SK-N-SH (cell line): ENCODE measurements around the gene CCDC78. TPM values are rescaled to one million over a fixed set of nuclear protein-coding genes. Genes with fewer than 3 reads are reported as not detected.

ENCODE experiments used
- CTCF ChIA-PET: fragments of 300-600, 350-600 bp; formaldehyde crosslinking; extraction: SDS; loops from one replicate; lab custom pipeline; 2021; lab: Yijun Ruan, JAX
- POLR2A ChIA-PET: fragments of 350-600 bp; sonication (Branson Sonifier 250); formaldehyde crosslinking; extraction: SDS; loops from one replicate; lab custom pipeline; 2020; ENCODE audit warnings: antibody characterized with exemption, inconsistent platforms; lab: Yijun Ruan, JAX
- DNase-seq: peaks from one replicate; pipeline ENCODE4 v3.0.0; 2012
- H2AFZ ChIP-seq: fragments of 200-600 bp; sonication (generic); 2 replicates; pipeline ENCODE4 v1.8.1; 2016; ENCODE audit warnings: antibody characterized with exemption, mild to moderate bottlenecking, low read depth
- H3F3A ChIP-seq: fragments of 200-600 bp; sonication (generic); replicated peaks from 2 replicates; pipeline ENCODE3; 2016; ENCODE audit warnings: antibody characterized with exemption, mild to moderate bottlenecking; ENCODE audit not compliant: insufficient read depth
- H3K27ac ChIP-seq, 2 experiments: fragments of 200-500 bp in 1 of 2; fragments of 200-600 bp in 1 of 2; sonication (Bioruptor generic) in 1 of 2; sonication (generic), shearing (Covaris generic) in 1 of 2; 2 replicates each; pipeline versions ENCODE4 v1.5.1 to v1.6.1; 2014 to 2016; ENCODE audit warnings: low read depth in 2 of 2, inconsistent platforms in 1 of 2, low read length in 1 of 2, mild to moderate bottlenecking in 1 of 2, mixed read lengths in 1 of 2
- H3K27me3 ChIP-seq: fragments of 200-600 bp; sonication (generic), shearing (Covaris generic); 2 replicates; pipeline ENCODE4 v1.6.1; 2016; ENCODE audit warnings: mixed run types; ENCODE audit not compliant: insufficient read depth
- H3K36me3 ChIP-seq, 2 experiments: fragments of 200-500 bp in 1 of 2; fragments of 200-600 bp in 1 of 2; sonication (Bioruptor generic) in 1 of 2; sonication (generic) in 1 of 2; replicated peaks in 1 of 2; 2 replicates each; pipeline versions ENCODE3 to v1.5.1; 2014 to 2016; ENCODE audit warnings: low read length in 1 of 2, mild to moderate bottlenecking in 1 of 2; ENCODE audit not compliant: insufficient read depth in 2 of 2, control insufficient read depth in 1 of 2
- H3K4me1 ChIP-seq, 2 experiments: fragments of 200-500 bp in 1 of 2; fragments of 200-600 bp in 1 of 2; sonication (Bioruptor generic) in 1 of 2; sonication (generic), shearing (Covaris generic) in 1 of 2; 2 replicates each; pipeline versions ENCODE4 v1.5.1 to v1.6.1; 2014 to 2016; ENCODE audit warnings: low read depth in 1 of 2, low read length in 1 of 2, mixed run types in 1 of 2; ENCODE audit not compliant: insufficient read depth in 2 of 2, control insufficient read depth in 1 of 2
- H3K4me2 ChIP-seq: fragments of 200-600 bp; sonication (generic), shearing (Covaris generic); 2 replicates; pipeline ENCODE4 v1.6.1; 2017; ENCODE audit warnings: mixed run types
- H3K4me3 ChIP-seq, 2 experiments: fragments of 200-500 bp in 1 of 2; fragments of 200-600 bp in 1 of 2; sonication (Bioruptor generic) in 1 of 2; sonication (generic), shearing (Covaris generic) in 1 of 2; 2 replicates each; pipeline versions ENCODE4 v1.5.1 to v1.8.1; 2014 to 2016; ENCODE audit warnings: low read depth in 2 of 2, inconsistent platforms in 1 of 2, low read length in 1 of 2, mild to moderate bottlenecking in 1 of 2, mixed read lengths in 1 of 2, moderate library complexity in 1 of 2
- H3K79me2 ChIP-seq: fragments of 200-600 bp; sonication (generic); 2 replicates; pipeline ENCODE4 v1.8.1; 2017; ENCODE audit warnings: mild to moderate bottlenecking; ENCODE audit not compliant: insufficient read depth
- H3K9ac ChIP-seq: fragments of 200-600 bp; sonication (generic); 2 replicates; pipeline ENCODE4 v1.6.1; 2017; ENCODE audit warnings: mixed run types
- H3K9me2 ChIP-seq: fragments of 200-600 bp; sonication (generic); 2 replicates; pipeline ENCODE4 v1.6.1; 2017; ENCODE audit warnings: mixed run types
- H3K9me3 ChIP-seq: fragments of 200-600 bp; sonication (generic); 2 replicates; pipeline ENCODE4 v1.6.1; 2017; ENCODE audit warnings: mixed run types, mild to moderate bottlenecking, moderate library complexity
- H4K20me1 ChIP-seq: fragments of 200-600 bp; sonication (generic); 2 replicates; pipeline ENCODE4 v1.6.1; 2017; ENCODE audit warnings: mild to moderate bottlenecking, mixed run types; ENCODE audit not compliant: insufficient read depth
- CHD2 ChIP-seq: fragments of 150-350 bp; IDR thresholded peaks from 2 replicates; pipeline ENCODE4 v1.6.1; 2018; ENCODE audit warnings: low read length; ENCODE audit not compliant: partially characterized antibody
- EP300 ChIP-seq, 2 experiments: IDR thresholded peaks; 2 replicates each; pipeline versions ENCODE4 v1.4.0 to v1.6.1; 2012; ENCODE audit warnings: borderline replicate concordance in 1 of 2, low read depth in 1 of 2, low read length in 1 of 2
- FOSL2 ChIP-seq: IDR thresholded peaks from 2 replicates; pipeline ENCODE4 v1.4.0; 2012; ENCODE audit warnings: low read depth, mild to moderate bottlenecking, moderate library complexity, borderline replicate concordance
- FOXJ3 ChIP-seq: sonication (generic); formaldehyde crosslinking; IDR thresholded peaks from 2 replicates; pipeline ENCODE4 v1.5.1; 2020; ENCODE audit warnings: mild to moderate bottlenecking, missing genetic modification reagents
- FOXM1 ChIP-seq: IDR thresholded peaks from 2 replicates; pipeline ENCODE4 v1.4.0; 2012; ENCODE audit warnings: low read depth, mild to moderate bottlenecking
- GABPA ChIP-seq: IDR thresholded peaks from 2 replicates; pipeline ENCODE4 v1.4.0; 2012; ENCODE audit warnings: low read depth, mild to moderate bottlenecking
- GATA2 ChIP-seq: sonication (generic); formaldehyde crosslinking; IDR thresholded peaks from 2 replicates; pipeline ENCODE4 v1.5.0; 2020; ENCODE audit warnings: mild to moderate bottlenecking, missing genetic modification reagents
- IRF3 ChIP-seq: fragments of 150-350 bp; IDR thresholded peaks from 2 replicates; pipeline ENCODE4 v1.6.1; 2016; ENCODE audit warnings: mild to moderate bottlenecking, low read depth, low read length
- JUND ChIP-seq: IDR thresholded peaks from 2 replicates; pipeline ENCODE4 v1.4.0; 2012
- MAX ChIP-seq: IDR thresholded peaks from 2 replicates; pipeline ENCODE4 v1.4.0; 2012; ENCODE audit warnings: low read depth
- RAD21 ChIP-seq: IDR thresholded peaks from 2 replicates; pipeline ENCODE4 v1.6.1; 2012; ENCODE audit warnings: mild to moderate bottlenecking, low read length
- REST ChIP-seq: IDR thresholded peaks from 2 replicates; pipeline ENCODE4 v1.6.1; 2012; ENCODE audit warnings: mild to moderate bottlenecking, low read depth, low read length, moderate library complexity
- RFX5 ChIP-seq: IDR thresholded peaks from 2 replicates; pipeline ENCODE4 v1.6.1; 2012; ENCODE audit warnings: mild to moderate bottlenecking, improper control_type of control experiment, low read length
- SMC3 ChIP-seq: IDR thresholded peaks from 2 replicates; pipeline ENCODE4 v1.6.1; 2012; ENCODE audit warnings: low read depth, low read length, improper control_type of control experiment
- TAF1 ChIP-seq: IDR thresholded peaks from 2 replicates; pipeline ENCODE4 v1.6.1; 2012; ENCODE audit warnings: low read depth, mild to moderate bottlenecking, low read length, moderate library complexity, borderline replicate concordance
- TCF12 ChIP-seq: IDR thresholded peaks from 2 replicates; pipeline ENCODE4 v1.4.0; 2012
- TEAD4 ChIP-seq: IDR thresholded peaks from 2 replicates; pipeline ENCODE4 v1.4.0; 2012; ENCODE audit warnings: mild to moderate bottlenecking, borderline replicate concordance; ENCODE audit not compliant: insufficient read depth
- USF2 ChIP-seq: fragments of 150-350 bp; IDR thresholded peaks from 2 replicates; pipeline ENCODE4 v1.6.1; 2017; ENCODE audit warnings: antibody characterized with exemption, low read length, low read depth, borderline replicate concordance
- ZBTB33 ChIP-seq: IDR thresholded peaks from 2 replicates; pipeline ENCODE4 v1.4.0; 2012; ENCODE audit warnings: low read depth, borderline replicate concordance
- WGBS: methylation state at CpG from one replicate; pipeline ENCODE4 v1.1.6; 2017; ENCODE audit warnings: low lambda C conversion rate; 5-methylcytosine and 5-hydroxymethylcytosine counted together
- polyA plus RNA-seq, 3 experiments: library from polyadenylated mRNA; depleted of rRNA; stranded (reverse); fragments of >200 nt; gene quantifications; 2 replicates each; pipeline ENCODE4 v1.2.3, GENCODE V29; 2012

CCDC78 gene
- polyA plus RNA-seq, 1 of the 3 experiments (the other 2 are of a cell fraction), result 15.4 TPM

DNA sequence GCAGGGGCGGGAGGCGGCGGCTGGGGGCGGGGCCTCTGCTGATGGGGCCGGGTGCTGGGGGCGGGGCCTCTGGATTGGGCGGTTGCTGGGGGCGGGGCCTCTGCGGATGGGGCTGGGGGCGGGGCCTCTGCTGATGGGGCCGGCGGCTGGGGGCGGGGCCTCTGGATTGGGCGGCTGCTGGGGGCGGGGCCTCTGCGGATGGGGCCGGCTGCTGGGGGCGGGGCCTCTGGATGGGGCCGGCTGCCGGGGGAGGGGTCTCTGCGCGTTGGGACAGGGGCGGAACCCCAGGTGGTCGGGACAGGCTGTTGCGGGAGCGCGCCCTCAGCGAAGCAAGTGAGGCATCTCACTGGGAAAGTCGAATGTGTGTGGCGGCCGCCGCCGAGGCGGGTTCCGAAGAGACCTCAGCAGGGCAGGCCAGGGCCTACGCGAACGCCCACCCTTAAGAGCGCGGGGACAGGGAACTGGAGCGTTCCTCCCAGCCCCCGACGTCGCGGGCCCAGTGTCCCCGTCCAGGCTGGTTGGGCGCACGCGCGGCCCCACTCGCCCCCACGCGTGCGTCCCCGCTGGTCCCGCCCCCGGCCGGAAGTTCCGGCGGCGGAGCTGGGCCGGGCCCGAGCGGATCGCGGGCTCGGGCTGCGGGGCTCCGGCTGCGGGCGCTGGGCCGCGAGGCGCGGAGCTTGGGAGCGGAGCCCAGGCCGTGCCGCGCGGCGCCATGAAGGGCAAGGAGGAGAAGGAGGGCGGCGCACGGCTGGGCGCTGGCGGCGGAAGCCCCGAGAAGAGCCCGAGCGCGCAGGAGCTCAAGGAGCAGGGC, 46.2 kb downstream of the CCDC78 start, which contains the start of gene STUB1 (continued):
- TF ChIP-seq IRF3 (no peak), GATA2 (CRISPR knock-in tag) (no peak), GABPA (peak; percentile 79)

GRCh38 chr16:678858-679813, 47.1 kb downstream of the CCDC78 start:
- Histone ChIP-seq H3K4me1 (peaks cover 8 to 45% of the 10 kb centered on the region in 2 experiments; a peak in 2 of 4 replicates), H3K27me3 (no peaks in the 10 kb centered on the region), H3K27ac (peak overlapping the region; percentile 82 to 96), H2AFZ (0 out of 2 replicates have a peak overlapping the region, but pooled peaks have one; percentile 82), H3K79me2 (peaks cover 34% of the 10 kb centered on the region), H3K36me3 (peaks cover 13 to 27% of the 10 kb centered on the region in 2 experiments), H3K9me3 (no peaks in the 10 kb centered on the region), H3K9ac (peak overlapping the region; percentile 65; the same call in 1 of the 2 replicates), H3K4me2 (peak overlapping the region; percentile 96), H3K9me2 (no peaks in the 10 kb centered on the region), H4K20me1 (peaks cover 23% of the 10 kb centered on the region), H3K4me3 (peak overlapping the region; percentile 60 to 70), H3F3A (peaks cover 10% of the 10 kb centered on the region)
- CTCF ChIA-PET, result interaction anchor here (0.5 to 3.8 kb wide), 6 partner anchors 11 to 41 kb away, joined by 3 to 20 read pairs (median 10); partner anchors contain the start of genes RHOT2 and WDR90
- DNase-seq, result peak; percentile 91
- POLR2A ChIA-PET, result interaction anchor here (0.6 to 1.7 kb wide), 12 partner anchors 10 to 43 kb away, joined by 3 to 10 read pairs (median 4); partner anchors contain the start of genes MCRIP2, METTL26, RHOT2 and WDR24
- 4% methylated on average over 8 of the region's 52 CpGs for WGBS
- TF ChIP-seq JUND, result no peak
- peak; percentile 21; the same call in 1 of the 2 replicates for TF ChIP-seq MAX
- TF ChIP-seq USF2, result 0 out of 2 replicates have a peak, but pooled peaks have one; percentile 16
- TF ChIP-seq RFX5, result no peak
- TF ChIP-seq ZBTB33, result no peak
- TF ChIP-seq REST, result no peak
- no peak for TF ChIP-seq EP300 (IDR thresholded peaks at IDR 0.05; ENCODE audit: borderline replicate concordance in 1 of 2, low read depth in 1 of 2, low read length in 1 of 2)
- no peak for TF ChIP-seq CHD2
- TF ChIP-seq FOSL2, result no peak
- no peak for TF ChIP-seq FOXM1
- TF ChIP-seq FOXJ3 (CRISPR knock-in tag), result 0 out of 2 replicates have a peak, but pooled peaks have one; percentile 44
- TF ChIP-seq GATA2 (CRISPR knock-in tag), result no peak
- TF ChIP-seq TCF12, result no peak
- no peak for TF ChIP-seq RAD21
- no peak for TF ChIP-seq TEAD4
- TF ChIP-seq SMC3, result no peak
- peak; percentile 25; the same call in 1 of the 2 replicates for TF ChIP-seq TAF1
